Chondrocyte (in vitro differentiated cells): ENCODE data around the gene IL4. TPM values are rescaled to one million over a fixed set of nuclear protein-coding genes. Genes with fewer than 3 reads are reported as not detected.

Experiments used
- DNase-seq: peaks from one replicate; pipeline ENCODE4 v3.0.0; 2021; ENCODE audit warnings: mixed read lengths, low spot score
- H3K27ac Mint-ChIP-seq: one replicate; pipeline ENCODE4 v1.8.0; 2021; ENCODE audit warnings: mild to moderate bottlenecking, moderate library complexity, mixed read lengths; ENCODE audit not compliant: unreplicated experiment
- H3K27me3 Mint-ChIP-seq: 2 replicates; pipeline ENCODE4 v1.8.0; 2021; ENCODE audit warnings: low read depth, mixed read lengths
- H3K36me3 Mint-ChIP-seq: 2 replicates; pipeline ENCODE4 v1.8.0; 2021; ENCODE audit warnings: low read depth, mixed read lengths
- H3K4me1 Mint-ChIP-seq: 2 replicates; pipeline ENCODE4 v1.8.0; 2021; ENCODE audit warnings: low read depth, mild to moderate bottlenecking, mixed read lengths
- H3K4me3 Mint-ChIP-seq: one replicate; pipeline ENCODE4 v1.8.0; 2021; ENCODE audit warnings: mild to moderate bottlenecking, moderate library complexity, mixed read lengths; ENCODE audit not compliant: unreplicated experiment
- H3K9me3 Mint-ChIP-seq: 2 replicates; pipeline ENCODE4 v1.8.0; 2021; ENCODE audit warnings: low read depth, mixed read lengths
- CTCF ChIP-seq: fragments of 200-600 bp; sonication (generic); IDR thresholded peaks from 2 replicates; pipeline ENCODE4 v1.5.0; 2021; ENCODE audit warnings: antibody characterized with exemption, mild to moderate bottlenecking, moderate library complexity
- total RNA-seq: library from RNA; stranded (reverse); gene quantifications from 3 replicates; pipeline ENCODE4 v1.2.1, GENCODE V29; 2021

Gene IL4
- total RNA-seq, 1 donor from 2014 or later = not detected

- H3K27me3 Mint-ChIP-seq = no peaks in the 10 kb centered on the region
- peaks cover 22% of the 10 kb centered on the region for H3K36me3 Mint-ChIP-seq
- H3K27ac Mint-ChIP-seq = no peak overlapping the region
- H3K4me3 Mint-ChIP-seq = no peak overlapping the region
- H3K4me1 Mint-ChIP-seq = peaks cover 3% of the 10 kb centered on the region
- no peaks in the 10 kb centered on the region for H3K9me3 Mint-ChIP-seq
- TF ChIP-seq CTCF = no peak
- DNase-seq = no peak
These were observed 37.9 kb upstream of the IL4 start for GRCh38 chr5:132635873-132636272.

- Mint-ChIP-seq H3K9me3 (no peaks in the 10 kb centered on the region), H3K36me3 (peaks cover 23% of the 10 kb centered on the region), H3K4me3 (no peak overlapping the region), H3K4me1 (peaks cover 3% of the 10 kb centered on the region), H3K27ac (no peak overlapping the region), H3K27me3 (no peaks in the 10 kb centered on the region)
- no peak for TF ChIP-seq CTCF
- no peak for DNase-seq
These were observed 36.5 kb upstream of the IL4 start for GRCh38 chr5:132637241-132637640.

- Mint-ChIP-seq H3K4me3 (no peak overlapping the region), H3K27me3 (no peaks in the 10 kb centered on the region), H3K27ac (no peak overlapping the region), H3K36me3 (peaks cover 34% of the 10 kb centered on the region), H3K4me1 (peaks cover 3% of the 10 kb centered on the region), H3K9me3 (no peaks in the 10 kb centered on the region)
- no peak for DNase-seq
- TF ChIP-seq CTCF = no peak
These were observed 34.1 kb upstream of the IL4 start for GRCh38 chr5:132639706-132640130.

- H3K4me1 Mint-ChIP-seq = peaks cover 3% of the 10 kb centered on the region
- DNase-seq = no peak
- peaks cover 34% of the 10 kb centered on the region for H3K36me3 Mint-ChIP-seq
- no peak overlapping the region for H3K27ac Mint-ChIP-seq
- no peaks in the 10 kb centered on the region for H3K9me3 Mint-ChIP-seq
- TF ChIP-seq CTCF = no peak
- H3K4me3 Mint-ChIP-seq = no peak overlapping the region
- no peaks in the 10 kb centered on the region for H3K27me3 Mint-ChIP-seq
These were observed 33.2 kb upstream of the IL4 start for GRCh38 chr5:132640613-132641012.

GRCh38 chr5:132641241-132641723 lies 32.5 kb upstream of the IL4 start:
- Mint-ChIP-seq H3K36me3 (peaks cover 37% of the 10 kb centered on the region), H3K9me3 (no peaks in the 10 kb centered on the region), H3K4me1 (peaks cover 3% of the 10 kb centered on the region), H3K4me3 (no peak overlapping the region), H3K27ac (no peak overlapping the region), H3K27me3 (no peaks in the 10 kb centered on the region)
- no peak for DNase-seq
- TF ChIP-seq CTCF = no peak
